Measurements from ENCODE around the gene HEG1.

HEG1 gene

DNA sequence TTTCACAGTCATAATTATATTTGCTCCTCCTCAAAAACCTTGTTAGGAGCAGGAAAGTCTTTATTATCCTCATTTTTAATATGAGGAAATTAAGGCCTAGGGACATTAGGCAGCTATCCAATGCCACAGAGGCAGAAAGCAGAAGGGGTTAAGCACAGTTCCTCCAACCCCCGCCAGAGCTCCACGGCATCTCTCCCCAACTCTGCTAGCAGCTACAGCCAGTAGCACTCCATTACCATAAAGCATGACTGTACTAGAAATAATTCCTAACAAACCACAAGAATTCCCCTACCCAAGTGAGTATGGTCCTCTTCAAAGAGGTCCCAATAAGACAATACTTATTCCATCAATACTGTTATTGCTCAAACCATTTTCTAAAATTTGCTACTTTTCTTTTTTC, 9.8 kb downstream of the HEG1 start:
- no peak for DNase-seq

DNA sequence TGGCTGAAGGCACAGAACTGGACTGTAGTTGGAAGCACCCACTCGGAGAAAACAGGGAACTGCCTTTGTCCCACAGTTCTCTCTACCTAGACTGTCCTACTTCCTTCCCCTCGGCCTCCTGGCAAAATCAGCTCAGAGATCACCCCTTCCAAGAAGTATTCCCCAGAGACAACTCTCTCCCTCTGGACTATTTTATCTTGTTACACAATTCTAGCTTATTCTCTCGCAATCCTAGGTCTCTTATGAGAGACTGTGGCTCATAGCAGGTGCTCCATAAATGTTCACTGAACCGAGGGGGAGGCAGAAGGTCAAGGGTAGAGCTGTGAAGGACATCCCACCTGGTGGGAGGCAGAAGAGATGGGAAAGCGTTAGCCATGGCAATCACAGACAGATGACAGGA, 10.6 kb downstream of the HEG1 start:
- no peak for DNase-seq

DNA sequence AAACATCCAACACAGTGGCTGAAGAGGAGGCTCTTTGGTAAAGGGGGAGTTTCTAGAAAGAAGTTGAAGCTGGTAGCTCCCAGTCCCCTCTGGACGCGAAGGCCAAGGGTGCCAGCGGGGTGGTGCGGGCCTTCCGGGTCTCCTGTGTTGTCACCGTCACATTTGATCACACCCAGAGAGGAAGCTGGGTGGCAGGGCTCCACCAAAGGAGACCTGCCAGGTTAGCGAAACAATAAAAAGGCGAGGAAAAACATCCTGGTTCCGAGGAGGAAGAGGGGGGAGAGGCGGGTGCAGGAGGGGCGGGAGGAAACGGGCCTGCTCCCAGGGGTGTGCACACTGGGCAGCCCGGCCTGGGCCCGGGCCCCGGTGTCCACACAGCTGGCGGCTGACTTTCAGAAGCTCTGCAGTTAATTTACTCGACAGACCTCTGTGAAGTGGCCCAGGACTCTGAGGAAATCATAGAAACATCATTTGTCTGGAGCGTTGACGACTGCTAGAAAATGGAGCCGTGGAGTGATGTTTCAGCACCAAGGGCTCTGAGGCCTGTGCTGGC, 12.1 kb downstream of the HEG1 start:
- DNase-seq: no peak

DNA sequence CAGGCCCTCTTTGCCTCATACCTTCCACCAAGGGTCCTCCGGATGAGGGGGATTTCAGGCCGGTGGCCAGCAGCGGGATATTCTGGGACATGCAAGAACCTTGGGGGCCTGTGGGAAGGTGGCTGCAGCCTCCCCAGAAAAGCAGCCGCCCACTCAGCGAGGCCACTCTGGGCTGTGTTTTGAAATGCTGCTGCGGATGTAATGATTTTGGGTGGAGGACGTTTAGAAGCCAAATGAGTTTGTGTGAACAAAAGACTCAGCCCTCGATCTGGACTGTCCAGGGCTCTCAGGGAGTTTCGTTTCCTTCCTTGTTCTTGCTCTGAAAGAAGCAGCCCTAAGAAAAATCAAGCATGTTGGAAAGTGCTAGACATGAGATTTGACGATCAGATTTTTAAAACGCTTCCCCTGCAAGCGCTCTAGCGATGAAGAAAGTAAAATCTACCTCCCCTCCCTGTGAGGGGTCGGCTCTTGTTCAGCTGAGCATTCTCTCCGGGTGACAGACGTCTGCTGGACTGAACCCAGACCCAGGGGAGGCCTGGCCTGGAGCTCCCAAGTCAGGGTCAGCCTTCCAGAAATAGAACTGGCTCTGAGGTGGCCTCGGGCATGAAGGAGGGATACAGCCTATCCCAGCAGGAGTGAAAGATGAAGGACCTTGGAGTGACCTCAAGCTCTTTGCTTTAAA, 12.9 kb downstream of the HEG1 start:
- no peak for DNase-seq

DNA sequence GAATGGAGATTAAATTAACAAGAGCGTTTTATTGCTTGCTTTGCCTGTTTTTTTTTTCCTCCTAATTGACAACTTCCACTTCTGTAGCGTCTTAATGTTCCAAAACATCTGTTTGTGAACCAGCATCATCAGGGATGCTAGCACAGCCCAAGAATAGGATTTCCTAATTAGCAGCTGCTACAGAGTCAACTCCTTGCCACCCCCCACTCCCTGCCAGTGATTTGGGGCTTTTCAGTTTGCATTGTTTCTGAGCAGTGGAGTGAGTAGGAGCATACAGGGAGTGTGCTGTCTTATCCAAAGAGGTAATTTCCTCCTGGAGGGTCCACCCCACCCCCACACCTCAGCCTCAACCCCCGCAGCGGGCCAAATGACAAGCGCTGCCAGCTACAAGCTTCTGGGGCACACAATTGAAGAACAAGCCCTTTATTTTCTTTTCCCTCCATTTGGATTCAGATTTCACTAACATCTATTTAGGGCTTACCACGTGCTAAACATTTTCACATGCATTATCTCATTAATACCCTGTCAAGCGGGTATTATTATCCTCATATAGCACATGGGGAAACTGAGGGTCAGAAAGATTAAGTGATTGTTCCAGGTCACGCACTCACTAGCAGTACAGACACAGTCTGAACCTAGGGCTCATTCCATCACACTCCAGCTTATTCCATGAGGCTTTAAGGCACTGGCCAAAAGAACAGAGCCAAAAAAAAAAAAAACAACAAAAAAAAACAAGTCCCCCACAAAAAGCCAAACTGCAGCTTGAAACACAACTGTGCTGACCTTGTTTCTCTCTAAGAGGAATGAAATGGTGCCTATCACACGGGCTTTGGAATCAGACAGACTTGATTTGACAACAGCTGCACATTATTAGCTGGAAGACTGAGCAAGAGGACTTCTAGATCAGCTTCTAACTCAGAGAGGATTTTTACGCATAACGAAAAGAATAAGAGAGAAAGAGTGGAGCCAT, 16.4 kb downstream of the HEG1 start:
- no peak for DNase-seq

DNA sequence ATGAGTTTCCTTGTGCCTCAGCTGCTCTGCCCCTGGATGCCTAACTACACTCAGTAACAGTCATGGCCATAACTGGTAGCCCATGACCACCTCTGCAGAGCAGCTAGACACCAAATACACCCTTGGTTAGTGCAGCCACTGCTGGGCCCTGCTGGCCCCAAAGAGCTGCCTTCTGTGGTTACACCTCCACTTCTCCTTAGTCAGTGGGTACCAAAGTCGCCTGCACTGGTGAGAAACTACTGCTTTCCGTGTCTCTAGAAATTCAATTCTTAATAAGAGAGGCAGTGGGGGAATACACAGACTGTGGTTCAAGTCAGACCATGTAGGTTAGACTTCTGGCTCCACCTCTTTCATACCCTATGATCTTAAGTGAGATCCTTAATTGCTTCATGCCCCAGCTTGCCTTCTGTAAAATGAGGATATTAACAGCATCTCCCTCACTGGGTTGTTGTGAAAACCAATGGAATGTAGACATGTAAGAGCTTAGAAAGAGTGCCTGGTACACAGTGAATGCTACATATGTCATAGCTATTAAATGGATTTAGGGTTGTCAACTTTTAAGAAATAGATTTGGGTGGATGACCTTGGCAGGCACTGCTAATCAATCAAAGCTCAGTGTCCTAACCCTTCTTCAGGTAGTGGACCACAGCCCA, 18.2 kb downstream of the HEG1 start:
- DNase-seq: no peak

DNA sequence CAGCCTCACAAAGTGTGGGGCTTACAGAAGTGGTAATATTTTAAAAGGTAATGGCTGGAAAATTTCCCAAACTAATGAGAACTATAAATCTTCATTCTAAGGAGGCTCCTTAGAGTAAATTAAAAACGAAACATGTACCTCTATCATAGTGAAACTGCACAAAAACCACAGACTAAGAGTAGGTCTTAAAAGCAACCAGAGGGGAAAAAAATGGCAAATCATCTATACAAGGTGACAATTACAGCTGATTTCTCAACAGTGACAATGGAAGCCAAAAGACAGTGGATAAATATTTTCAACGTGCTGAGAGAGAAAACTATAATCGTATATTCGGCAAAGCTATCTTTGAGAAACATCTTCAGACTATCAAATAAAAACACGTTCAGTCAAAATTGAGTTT, 20.6 kb downstream of the HEG1 start:
- DNase-seq: no peak

DNA sequence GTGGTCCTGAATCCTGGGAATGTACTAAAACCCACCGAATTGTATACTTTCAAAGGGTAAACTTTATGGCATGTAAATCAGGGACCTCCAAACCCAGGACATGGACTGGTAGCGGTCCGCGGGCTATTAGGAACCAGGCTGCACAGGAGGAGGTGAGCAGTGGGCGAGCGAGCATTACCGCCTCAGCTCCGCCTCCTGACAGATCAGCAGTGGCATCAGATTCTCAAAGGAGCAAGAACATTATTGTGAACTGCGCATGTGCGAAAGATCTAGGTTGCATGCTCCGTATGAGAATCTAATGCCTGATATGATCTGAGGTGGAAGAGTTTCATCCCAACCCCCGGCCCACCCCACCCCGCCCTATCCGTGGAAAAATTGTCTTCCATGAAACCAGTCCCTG, 22.2 kb downstream of the HEG1 start:
- DNase-seq: no peak

DNA sequence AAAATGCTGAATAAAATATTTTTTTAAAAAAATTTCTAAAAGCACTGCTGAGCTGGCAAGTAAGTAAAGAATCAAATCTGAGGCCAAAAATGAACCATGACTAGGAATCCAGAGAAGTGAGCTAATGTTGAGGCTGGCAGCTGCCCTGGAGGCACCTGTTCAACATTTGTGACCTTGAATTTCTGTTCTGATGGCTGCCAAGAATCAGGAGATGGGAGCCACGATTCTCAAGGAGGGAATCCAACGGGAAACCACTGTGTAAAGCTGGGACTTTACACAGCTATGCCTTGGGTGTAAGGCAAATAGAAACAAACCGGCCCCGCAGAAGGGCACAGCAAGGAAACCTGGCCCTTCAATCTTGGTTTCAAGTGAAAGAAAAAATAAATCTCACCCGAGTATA, 22.7 kb downstream of the HEG1 start:
- DNase-seq: no peak

DNA sequence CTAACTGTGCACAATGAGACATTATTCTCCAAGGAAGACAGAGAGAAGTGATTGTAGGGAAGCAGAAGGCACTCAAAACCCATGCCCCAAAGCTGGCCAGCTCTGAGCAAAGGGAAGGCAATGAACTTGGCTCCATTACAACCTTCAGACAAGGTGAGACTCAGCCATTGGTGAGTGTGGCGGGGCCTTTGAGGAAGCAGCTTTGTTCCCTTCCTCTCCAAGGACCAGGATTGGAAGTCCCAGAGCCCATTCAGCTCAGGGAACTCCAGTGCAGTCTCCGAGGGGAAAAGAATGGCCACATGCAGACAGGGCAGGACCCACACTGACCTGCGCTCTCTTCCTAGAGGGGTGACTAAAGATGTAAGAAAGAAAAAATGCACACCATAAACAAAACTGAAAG, 23.1 kb downstream of the HEG1 start:
- no peak for DNase-seq

DNA sequence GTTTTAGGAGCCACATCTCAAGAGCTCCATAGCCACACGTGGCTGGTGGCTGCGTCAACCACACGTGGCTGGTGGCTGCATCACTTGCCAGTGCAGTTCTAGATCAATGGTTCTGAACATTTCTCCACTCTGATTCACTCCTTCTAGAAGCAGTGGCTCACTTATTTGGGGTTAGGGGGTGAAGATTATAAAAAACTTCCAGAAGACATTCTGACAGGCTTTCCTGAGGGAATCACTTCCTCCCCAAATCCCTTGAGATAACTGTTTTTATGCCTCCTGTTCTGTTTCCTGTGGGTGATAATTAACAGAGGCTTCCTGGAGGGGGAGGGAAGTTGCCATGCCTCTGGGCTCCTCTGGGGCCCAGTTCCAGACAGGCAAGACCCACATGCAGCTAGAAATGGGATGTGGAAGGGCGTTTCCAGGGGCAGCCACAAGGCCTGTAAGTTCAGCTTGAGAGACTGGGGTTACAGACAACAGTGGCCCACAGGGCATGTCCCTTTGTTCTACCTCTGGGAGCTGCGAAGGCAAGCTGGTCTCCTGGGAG, 23.6 kb downstream of the HEG1 start:
- no peak for DNase-seq

DNA sequence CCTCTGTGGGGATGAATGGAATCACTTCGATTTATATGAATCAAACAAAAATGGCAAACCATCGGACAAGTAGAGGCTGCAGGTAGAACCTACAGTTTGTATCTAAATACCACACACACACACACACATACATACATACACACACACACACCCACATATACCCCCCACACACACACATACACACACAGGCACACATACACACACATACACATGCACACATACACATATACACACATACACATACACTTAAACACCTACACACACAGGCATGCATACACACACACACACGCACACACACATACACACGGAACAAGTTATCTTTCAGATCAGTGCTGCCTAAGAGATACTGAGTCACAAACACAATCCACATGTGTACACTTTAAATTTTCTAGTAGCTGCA, 24.3 kb downstream of the HEG1 start:
- no peak for DNase-seq

DNA sequence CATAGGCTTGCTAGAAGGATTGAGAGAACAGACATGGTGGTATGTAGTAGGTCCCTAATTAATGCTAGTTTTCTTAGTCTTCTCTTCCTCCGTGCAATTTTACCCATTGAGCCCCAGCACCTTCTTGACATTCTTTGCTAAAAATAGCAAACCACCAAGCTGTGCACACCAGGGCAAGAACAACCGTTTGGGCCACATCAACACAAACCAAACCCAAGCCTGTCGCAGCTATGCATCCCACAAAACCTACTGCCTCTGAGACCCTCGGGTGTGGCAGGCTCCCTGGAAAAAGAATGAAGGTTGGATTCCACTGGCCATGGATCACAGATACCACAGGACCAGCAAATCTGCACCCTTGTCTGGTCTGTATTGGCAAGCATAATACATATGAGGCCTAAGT, 27.1 kb downstream of the HEG1 start:
- no peak for DNase-seq

DNA sequence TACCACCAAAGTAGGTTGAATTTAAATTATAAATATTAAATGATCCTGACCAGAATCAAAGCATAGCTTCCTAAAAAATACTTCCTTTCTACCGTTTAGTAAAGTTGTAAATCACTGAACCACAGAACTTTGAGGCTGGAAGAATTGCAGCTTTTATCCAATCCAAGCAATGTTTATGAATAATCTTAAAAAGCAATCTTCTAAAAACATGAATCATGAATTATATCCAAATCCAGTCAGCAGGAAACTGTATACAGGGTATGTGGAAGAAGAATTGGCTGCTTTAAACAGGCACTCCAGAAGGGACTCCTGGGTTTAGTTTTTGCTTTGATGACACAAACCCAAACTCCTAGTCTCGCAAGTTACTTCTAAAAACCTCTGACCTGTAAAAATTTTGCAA, 30.2 kb downstream of the HEG1 start:
- DNase-seq: no peak

DNA sequence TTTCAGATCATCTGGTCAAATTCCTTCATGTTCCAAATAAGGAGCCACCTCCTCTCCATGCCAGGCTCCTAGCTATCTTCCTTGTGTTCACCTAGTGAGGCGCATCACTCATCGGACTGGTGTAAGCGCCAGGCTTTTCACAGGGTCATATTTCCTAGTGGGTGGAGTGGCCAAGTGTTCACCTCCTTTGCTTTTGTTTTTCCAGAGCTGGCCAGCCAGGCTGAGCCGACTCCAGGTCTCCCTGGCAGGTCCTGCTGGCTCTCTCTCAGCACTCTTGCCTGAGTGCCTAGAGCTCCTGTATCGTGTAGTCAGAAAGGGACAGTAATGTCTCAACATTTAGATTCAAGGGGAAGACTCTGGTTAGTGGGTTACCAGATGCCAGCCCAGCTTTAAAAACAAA, 31.0 kb downstream of the HEG1 start:
- DNase-seq: peak in 1 of 2 experiments; percentile 18

DNA sequence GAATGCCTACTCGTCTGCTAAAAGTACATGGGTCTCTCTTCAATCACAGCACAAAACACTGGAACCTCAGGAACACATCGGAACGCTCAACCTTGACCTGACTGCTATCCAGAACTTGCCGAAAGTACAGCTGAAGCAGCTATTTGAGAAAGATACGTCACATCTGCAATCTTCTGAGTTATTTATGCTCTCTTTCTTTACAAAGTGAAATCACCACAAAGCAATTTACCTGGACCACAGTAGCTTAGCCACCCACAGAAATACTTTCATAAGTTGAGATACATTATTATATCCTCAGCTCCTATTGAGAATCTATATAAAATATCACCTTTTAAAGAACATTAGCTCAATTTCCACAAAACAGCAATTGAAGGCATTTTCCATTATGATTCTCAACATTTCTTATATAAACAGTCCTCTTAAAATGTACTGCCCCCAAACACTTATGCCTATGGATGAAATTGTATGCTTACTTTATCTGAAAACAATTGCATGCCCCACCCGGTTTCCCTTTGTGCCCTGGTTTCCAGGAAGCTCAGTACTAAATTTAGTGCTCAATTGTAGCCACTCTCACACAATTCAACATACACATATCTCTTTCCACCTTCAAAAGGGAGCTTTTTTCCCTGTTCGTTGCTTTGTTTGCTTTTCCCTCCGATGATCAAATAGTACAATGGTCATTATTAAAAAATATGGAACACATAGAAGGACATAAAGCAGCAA, 31.8 kb downstream of the HEG1 start:
- peak in 1 of 2 experiments; percentile 22 for DNase-seq

DNA sequence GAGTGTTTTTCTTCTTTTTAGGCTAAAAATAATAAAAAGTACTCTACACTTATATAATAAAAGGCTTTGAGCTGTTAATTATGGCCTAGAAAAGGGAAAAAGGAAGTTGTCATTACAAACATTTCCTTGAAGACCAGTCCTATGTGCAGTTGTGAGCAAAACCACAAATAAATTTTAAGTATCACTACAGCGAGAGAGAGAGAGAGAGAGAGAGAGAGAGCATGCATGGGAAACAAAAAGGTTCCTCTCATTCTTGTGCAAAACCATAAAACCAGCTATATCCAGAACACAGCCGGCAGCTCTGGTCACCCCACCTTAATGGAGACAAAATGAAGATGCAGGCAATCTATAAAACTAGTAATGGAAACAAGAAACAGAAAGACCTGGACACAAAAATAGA, 33.6 kb downstream of the HEG1 start:
- DNase-seq: no peak

DNA sequence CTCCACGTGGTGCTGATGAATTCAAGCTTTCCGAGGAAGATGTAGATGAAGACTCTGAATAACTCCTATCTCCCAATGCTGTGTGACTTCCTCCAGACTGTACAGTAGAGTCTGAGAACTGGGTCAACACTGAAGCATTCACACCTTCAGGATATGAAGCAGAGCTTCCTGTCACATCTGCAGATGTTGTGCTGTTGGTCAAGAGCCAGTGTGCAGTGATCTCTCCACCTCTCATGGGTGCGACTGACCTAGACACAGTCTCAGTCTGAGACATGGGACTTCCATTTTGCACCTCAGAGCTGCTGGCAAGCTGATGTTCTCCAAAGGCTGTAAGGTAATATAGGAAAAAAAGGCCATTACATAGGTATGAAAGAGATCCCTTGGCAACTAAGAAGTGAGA, 36.5 kb downstream of the HEG1 start:
- no peak for DNase-seq

DNA sequence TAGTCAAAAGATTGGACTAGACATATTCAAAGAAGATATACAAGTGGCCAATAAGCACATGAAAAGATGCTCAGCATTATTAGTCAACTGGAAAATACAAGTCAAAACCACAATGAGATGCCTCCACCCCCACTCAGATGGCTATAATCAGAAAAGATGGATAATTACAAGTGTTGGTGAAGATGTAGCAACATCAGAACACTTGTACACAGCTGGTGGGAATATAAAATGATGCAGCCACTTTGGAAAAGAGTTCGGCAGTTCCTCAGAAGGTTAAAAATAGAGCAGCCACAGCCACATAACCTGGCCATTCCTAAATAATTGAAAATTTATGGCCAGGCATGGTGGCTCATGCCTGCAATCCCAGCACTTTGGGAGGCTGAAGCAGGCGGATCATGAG, 38.4 kb downstream of the HEG1 start:
- no peak for DNase-seq

DNA sequence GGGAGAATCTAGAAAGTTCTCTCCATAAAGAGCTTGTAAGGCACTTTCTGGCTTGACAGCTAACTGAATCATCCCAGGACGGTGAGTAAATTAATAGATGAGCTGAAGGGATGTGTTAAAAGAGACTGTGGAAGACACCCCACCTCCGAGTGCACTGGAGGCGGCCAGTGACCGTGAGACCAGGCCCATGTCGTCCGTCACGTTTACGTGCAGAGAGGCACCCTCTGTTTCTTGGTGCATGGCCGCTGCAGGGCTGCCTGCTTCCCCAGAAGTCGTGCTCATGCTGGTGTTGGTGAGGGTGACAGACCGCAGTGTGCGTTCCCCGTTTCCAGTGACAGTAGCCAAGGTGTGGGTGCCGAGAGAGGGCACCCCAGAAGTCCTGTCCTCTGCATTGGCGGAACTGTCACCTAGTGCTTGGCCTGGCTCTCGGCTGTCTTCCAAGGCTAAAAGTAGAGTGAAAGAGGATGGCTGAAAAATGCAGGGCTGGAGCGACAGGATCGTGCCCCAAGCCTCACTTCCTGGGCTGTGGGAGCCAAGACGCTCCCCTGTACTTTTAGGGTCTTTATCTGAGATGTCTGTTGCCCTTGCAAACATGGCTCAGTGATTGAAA, 41.1 kb downstream of the HEG1 start:
- no peak for DNase-seq

DNA sequence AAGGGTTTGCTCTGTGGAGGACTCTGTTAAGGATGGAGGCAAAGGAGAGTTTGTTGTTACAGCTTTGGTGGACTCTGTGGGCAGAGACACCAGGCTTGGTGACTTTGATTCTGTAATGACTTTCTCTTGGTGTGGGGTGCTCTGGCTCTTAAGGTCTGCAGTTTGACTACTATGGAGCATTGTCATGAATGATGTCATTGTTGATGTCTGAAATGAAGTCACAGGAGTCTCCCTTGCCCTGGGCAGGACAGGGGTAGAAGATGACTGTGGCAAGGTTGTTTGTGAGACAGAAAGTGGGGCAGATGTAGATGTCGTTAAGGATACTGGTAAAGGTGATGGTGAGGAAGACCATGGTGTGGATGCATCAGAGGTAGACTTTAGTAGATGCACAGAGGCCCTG, 42.7 kb downstream of the HEG1 start:
- no peak for DNase-seq

DNA sequence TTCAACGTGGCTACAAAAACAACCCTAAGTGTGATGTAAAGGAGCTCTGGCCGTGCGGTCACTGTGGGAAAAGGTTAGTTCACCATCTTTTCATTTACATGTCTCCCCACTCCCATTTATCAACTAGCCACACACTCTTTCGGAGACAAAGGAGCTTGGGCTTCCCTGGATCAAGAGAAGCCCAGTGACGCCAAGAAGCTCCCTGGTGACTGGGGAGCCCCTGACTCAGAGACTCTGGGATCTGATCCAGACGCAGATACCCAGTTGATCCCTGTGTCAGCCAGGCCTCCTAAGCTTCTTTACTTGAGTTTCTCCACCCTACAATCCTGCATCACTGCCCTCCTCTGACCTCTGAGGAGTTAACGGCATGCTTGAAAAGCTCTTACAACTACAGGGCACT, 43.9 kb downstream of the HEG1 start:
- DNase-seq: no peak
